SK-N-SH (cell line): Measurements from ENCODE around the gene KIAA1549.

Experiments
- CTCF ChIP-seq: fragments of 200-600 bp; sonication (generic); IDR thresholded peaks from 2 replicates; pipeline ENCODE4 v1.6.1; 2017; ENCODE audit warnings: antibody characterized with exemption, mild to moderate bottlenecking, moderate library complexity
- GABPA ChIP-seq: IDR thresholded peaks from 2 replicates; pipeline ENCODE4 v1.4.0; 2012; ENCODE audit warnings: low read depth, mild to moderate bottlenecking
- RCOR1 ChIP-seq: fragments of 150-350 bp; IDR thresholded peaks from 2 replicates; pipeline ENCODE4 v1.6.1; 2017; ENCODE audit warnings: antibody characterized with exemption, low read length
- REST ChIP-seq: IDR thresholded peaks from 2 replicates; pipeline ENCODE4 v1.6.1; 2012; ENCODE audit warnings: mild to moderate bottlenecking, low read depth, low read length, moderate library complexity

GRCh38 chr7:138945821-138946220, 35.4 kb downstream of the KIAA1549 start:
- TF ChIP-seq REST (no peak), RCOR1 (no peak), CTCF (no peak), GABPA (no peak)
